Inflammatory macrophage treated with lipopolysaccharide for 4 hours (primary cell): Measurements from ENCODE around the gene MAP2.

Source experiments
- DNase-seq: peaks from one replicate; pipeline ENCODE4 v3.0.0-alpha.2; 2020

MAP2 gene

GRCh38 chr2:209600341-209601171, 176.7 kb downstream of the MAP2 start:
- DNase-seq: no peak

- no peak for DNase-seq
These were observed 177.7 kb downstream of the MAP2 start for GRCh38 chr2:209601497-209601896.

GRCh38 chr2:209602259-209602658, 178.4 kb downstream of the MAP2 start:
- no peak for DNase-seq

- DNase-seq: no peak
These were observed 185.7 kb downstream of the MAP2 start for GRCh38 chr2:209609531-209609930.

- no peak for DNase-seq
These were observed 186.8 kb downstream of the MAP2 start for GRCh38 chr2:209610631-209611030.

- DNase-seq: no peak
These were observed 189.9 kb downstream of the MAP2 start for GRCh38 chr2:209613649-209614305.

- DNase-seq: no peak
These were observed 191.0 kb downstream of the MAP2 start for GRCh38 chr2:209614690-209615369.

GRCh38 chr2:209619782-209620181, 195.9 kb downstream of the MAP2 start:
- peak; percentile 57 for DNase-seq

GRCh38 chr2:209624192-209624938, 200.5 kb downstream of the MAP2 start:
- no peak for DNase-seq

GRCh38 chr2:209629597-209629996, 205.8 kb downstream of the MAP2 start:
- DNase-seq: no peak

GRCh38 chr2:209633911-209634310, 210.1 kb downstream of the MAP2 start:
- DNase-seq: no peak

GRCh38 chr2:209636076-209636475, 212.2 kb downstream of the MAP2 start:
- DNase-seq: no peak

- DNase-seq: no peak
These were observed 213.4 kb downstream of the MAP2 start for GRCh38 chr2:209637293-209637692.

- DNase-seq: no peak
These were observed 214.5 kb downstream of the MAP2 start for GRCh38 chr2:209638346-209638745.

- no peak for DNase-seq
These were observed 216.5 kb downstream of the MAP2 start for GRCh38 chr2:209640358-209640757.

- no peak for DNase-seq
These were observed 218.4 kb downstream of the MAP2 start for GRCh38 chr2:209642146-209642820.

- DNase-seq: no peak
These were observed 221.0 kb downstream of the MAP2 start for GRCh38 chr2:209644842-209645241.

- no peak for DNase-seq
These were observed 224.9 kb downstream of the MAP2 start for GRCh38 chr2:209648714-209649113.

GRCh38 chr2:209653134-209653533, 229.3 kb downstream of the MAP2 start:
- no peak for DNase-seq

- DNase-seq: no peak
These were observed 237.5 kb downstream of the MAP2 start for GRCh38 chr2:209661286-209661894.

- no peak for DNase-seq
These were observed 238.2 kb downstream of the MAP2 start for GRCh38 chr2:209662021-209662420.

GRCh38 chr2:209663139-209663538, 239.3 kb downstream of the MAP2 start:
- DNase-seq: no peak
